Measurements from ENCODE around the gene PAH.

The PAH gene

GRCh38 chr12:102814691-102815367 lies 102.2 kb downstream of the PAH start:
- no peak for DNase-seq

GRCh38 chr12:102812344-102812743 lies 104.7 kb downstream of the PAH start:
- no peak for DNase-seq

- no peak for DNase-seq
Measured at GRCh38 chr12:102811110-102811737, 105.8 kb downstream of the PAH start.

DNA sequence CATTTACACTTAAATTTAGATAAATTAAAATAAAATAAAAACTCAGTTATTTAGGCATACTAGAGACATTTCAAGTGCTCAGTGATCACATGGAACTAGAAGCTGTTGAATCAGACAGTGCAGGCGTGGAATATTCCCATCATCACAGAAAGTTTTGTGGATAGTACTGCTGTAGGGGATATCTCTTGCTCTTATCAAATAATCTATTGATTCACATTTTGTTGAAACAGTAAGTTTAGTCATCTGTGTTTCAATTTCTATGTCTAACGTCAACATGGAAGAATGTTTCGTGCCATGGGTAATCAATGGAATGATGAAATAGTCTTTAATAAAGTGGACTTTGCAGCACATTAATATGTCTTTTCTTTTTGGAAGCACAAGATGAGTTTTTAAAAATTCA lies 108.6 kb downstream of the PAH start:
- DNase-seq, result no peak

DNA sequence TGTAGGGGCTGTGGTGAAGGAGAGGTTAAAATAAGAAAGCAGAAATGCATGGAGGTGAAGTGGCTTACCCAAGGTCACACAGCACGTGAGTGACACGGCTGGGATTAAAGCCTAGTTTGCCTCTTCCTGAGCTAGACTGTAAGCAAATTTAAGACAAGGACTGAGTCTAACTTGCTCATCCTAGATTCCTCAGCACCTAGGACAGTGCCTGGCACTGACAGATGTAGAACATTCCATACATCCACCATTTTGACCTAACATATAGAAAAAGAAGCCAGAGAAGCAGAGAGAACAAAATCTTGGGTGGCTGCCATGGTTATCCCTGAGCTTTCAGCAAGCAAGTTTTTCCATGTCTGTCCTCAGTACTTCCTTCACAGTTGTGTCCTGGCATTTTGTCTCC lies 110.5 kb downstream of the PAH start:
- DNase-seq, result no peak

- DNase-seq, result no peak
Measured at GRCh38 chr12:102806110-102806509, 110.9 kb downstream of the PAH start.

DNA sequence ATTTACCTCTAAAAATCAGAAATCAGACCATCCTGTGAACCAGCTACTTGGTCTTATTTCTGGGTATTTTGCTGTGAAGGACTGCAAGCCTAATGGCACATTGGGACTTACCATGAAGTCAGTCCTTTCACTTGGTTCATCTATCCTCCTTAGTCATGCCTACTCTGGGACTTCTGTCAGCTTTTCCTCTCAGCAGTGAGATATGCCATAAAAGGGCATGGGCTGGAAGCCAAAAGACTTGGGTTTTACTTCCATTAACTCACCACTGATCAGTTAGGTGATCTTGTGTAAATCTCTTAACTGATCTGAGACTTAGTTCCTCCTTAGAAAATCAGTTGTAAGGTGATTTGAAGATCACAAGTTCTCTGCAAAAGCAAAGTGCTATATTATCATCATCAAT lies 116.5 kb downstream of the PAH start:
- DNase-seq, result no peak

DNA sequence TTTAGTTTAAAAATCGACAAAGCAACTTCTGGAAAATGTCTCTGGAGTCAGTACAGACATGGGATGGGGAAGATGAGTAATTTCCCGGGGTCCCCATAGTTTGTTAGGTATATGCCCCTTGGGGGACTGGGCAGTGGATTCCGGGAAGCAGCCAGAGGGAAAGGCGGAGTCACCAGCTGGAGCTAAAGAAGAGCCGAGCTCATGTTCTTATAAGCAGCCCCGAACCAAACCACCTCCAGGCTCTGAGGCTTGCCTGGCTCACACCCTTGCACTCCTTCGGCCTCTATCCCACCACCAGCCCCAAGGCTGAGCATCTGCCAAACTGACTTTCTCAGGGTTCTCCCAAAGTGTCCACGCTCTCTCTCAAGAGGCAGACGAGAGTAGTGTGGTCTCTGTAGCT lies 117.8 kb downstream of the PAH start:
- DNase-seq, result no peak

- no peak for DNase-seq
Measured at GRCh38 chr12:102797528-102797927, 119.5 kb downstream of the PAH start.

GRCh38 chr12:102793921-102794320 lies 123.1 kb downstream of the PAH start:
- no peak for DNase-seq

All from activated effector memory CD4-positive, alpha-beta T cell treated with Interleukin-2 at 50 U/mL for 16 hours (primary cell).